GM12878 (cell line): ENCODE data around the gene AKT1. TPM values are rescaled to one million over a fixed set of nuclear protein-coding genes. Genes with fewer than 3 reads are reported as not detected.

Source experiments
- BHLHE40 ChIP-seq, 2 experiments: fragments of 450-650 bp in 1 of 2; IDR thresholded peaks; 2 replicates each; pipeline ENCODE4 v1.6.1; 2011 to 2017; ENCODE audit warnings: low read depth in 2 of 2, borderline replicate concordance in 1 of 2, improper control_type of control experiment in 1 of 2, low read length in 1 of 2, mild to moderate bottlenecking in 1 of 2
- CBFB ChIP-seq: IDR thresholded peaks from 2 replicates; pipeline ENCODE4 v1.6.1; 2016; ENCODE audit warnings: antibody characterized with exemption, low read depth
- CREB1 ChIP-seq: IDR thresholded peaks from 2 replicates; pipeline ENCODE4 v1.6.1; 2012; ENCODE audit warnings: low read depth, mild to moderate bottlenecking, inconsistent platforms
- EGR1 ChIP-seq, 2 experiments: IDR thresholded peaks; 1 replicate in 1 of 2; 2 replicates in 1 of 2; pipeline ENCODE4 v1.6.1; 2011 to 2012; ENCODE audit warnings: low read depth in 2 of 2, low read length in 2 of 2, borderline replicate concordance in 1 of 2, mild to moderate bottlenecking in 1 of 2, moderate library complexity in 1 of 2
- EP300 ChIP-seq, 2 experiments: fragments of 150-350 bp in 1 of 2; IDR thresholded peaks; 2 replicates each; pipeline ENCODE4 v1.6.1; 2011 to 2012; ENCODE audit warnings: low read depth in 2 of 2, low read length in 2 of 2, borderline replicate concordance in 1 of 2, improper control_type of control experiment in 1 of 2, inconsistent platforms in 1 of 2; ENCODE audit not compliant: control insufficient read depth in 1 of 2
- FOXK2 ChIP-seq: fragments of 450-650 bp; IDR thresholded peaks from 2 replicates; pipeline ENCODE4 v1.6.1; 2017; ENCODE audit warnings: mild to moderate bottlenecking, moderate library complexity
- MTA2 ChIP-seq: fragments of 450-650 bp; IDR thresholded peaks from 2 replicates; pipeline ENCODE4 v1.6.1; 2016; ENCODE audit warnings: low read depth, mild to moderate bottlenecking, moderate library complexity
- MTA3 ChIP-seq: IDR thresholded peaks from 2 replicates; pipeline ENCODE4 v1.6.1; 2012; ENCODE audit warnings: low read length, inconsistent platforms, borderline replicate concordance
- NBN ChIP-seq: fragments of 450-650 bp; IDR thresholded peaks from 2 replicates; pipeline ENCODE4 v1.6.1; 2016
- NR2C1 ChIP-seq: fragments of 450-650 bp; IDR thresholded peaks from 2 replicates; pipeline ENCODE4 v1.6.1; 2017; ENCODE audit warnings: antibody characterized with exemption, mild to moderate bottlenecking, moderate library complexity
- NR2F1 ChIP-seq: fragments of 450-650 bp; conservative IDR thresholded peaks from 2 replicates; pipeline ENCODE4 v1.6.1; 2017; ENCODE audit warnings: mild to moderate bottlenecking
- POLR2AphosphoS5 ChIP-seq: IDR thresholded peaks from 2 replicates; pipeline ENCODE4 v1.6.1; 2011; ENCODE audit warnings: mild to moderate bottlenecking, low read length, inconsistent platforms
- RELA ChIP-seq: fragments of 450-650 bp; IDR thresholded peaks from 2 replicates; pipeline ENCODE4 v1.8.0; 2014; ENCODE audit warnings: borderline replicate concordance; ENCODE audit not compliant: partially characterized antibody
- SKIL ChIP-seq: fragments of 450-650 bp; IDR thresholded peaks from 2 replicates; pipeline ENCODE4 v1.6.1; 2017; ENCODE audit warnings: mild to moderate bottlenecking, low read depth, inconsistent platforms; ENCODE audit not compliant: poor library complexity, severe bottlenecking
- SREBF1 ChIP-seq: IDR thresholded peaks from 2 replicates; pipeline ENCODE4 v1.6.1; 2012; ENCODE audit warnings: mild to moderate bottlenecking, low read length
- ZSCAN29 ChIP-seq: fragments of 450-650 bp; IDR thresholded peaks from 2 replicates; pipeline ENCODE4 v1.6.1; 2017; ENCODE audit warnings: mild to moderate bottlenecking, moderate library complexity
- polyA plus RNA-seq, 11 experiments: library from polyadenylated mRNA; depleted of rRNA in 4 of 11; unstranded in 6 of 11; stranded (reverse) in 5 of 11; fragments of >200 nt; fragmentation: Nextera tagmentation in 4 of 11; fragmentation: Illumina TruSeq in 1 of 11; extraction: Ambion mirVana in 4 of 11; extraction: Trizol in 1 of 11; gene quantifications; 1 replicate in 1 of 11; 2 replicates in 10 of 11; pipeline versions ENCODE4 v1.2.1 to v1.2.3, GENCODE V29; 2011 to 2016; ENCODE audit warnings: inconsistent platforms in 2 of 11, missing spikeins in 2 of 11, low read depth in 1 of 11
- total RNA-seq, 4 experiments: library from RNA; depleted of rRNA in 3 of 4; stranded (reverse); fragments of >200 nt in 3 of 4; fragmentation: Illumina TruSeq in 1 of 4; extraction: Trizol in 1 of 4; gene quantifications; 2 replicates each; pipeline versions ENCODE4 v1.2.1 to v1.2.3, GENCODE V29; 2013 to 2021
- TF ChIP-seq, protein P1 (sequence below): fragments of 450-650 bp; IDR thresholded peaks from 2 replicates; pipeline ENCODE4 v1.6.1; 2017; ENCODE audit warnings: antibody characterized with exemption, mild to moderate bottlenecking, moderate library complexity
- TF ChIP-seq, protein P2 (sequence below): fragments of 450-650 bp; IDR thresholded peaks from 2 replicates; pipeline ENCODE4 v1.6.1; 2016; ENCODE audit warnings: mild to moderate bottlenecking, moderate library complexity, borderline replicate concordance
- TF ChIP-seq, protein P3 (sequence below): fragments of 450-650 bp; IDR thresholded peaks from 2 replicates; pipeline ENCODE4 v1.6.1; 2016; ENCODE audit warnings: mild to moderate bottlenecking

Gene AKT1
- total and polyA plus RNA-seq, 10 of the 15 experiments (the other 5 are each of a cell fraction or from before 2014, with no cell fraction given), result 0.63 to 110 (median 58.9) TPM

GRCh38 chr14:104795781-104796686 is 486 bp upstream of the AKT1 start (continued):
- TF ChIP-seq, protein P1, sequence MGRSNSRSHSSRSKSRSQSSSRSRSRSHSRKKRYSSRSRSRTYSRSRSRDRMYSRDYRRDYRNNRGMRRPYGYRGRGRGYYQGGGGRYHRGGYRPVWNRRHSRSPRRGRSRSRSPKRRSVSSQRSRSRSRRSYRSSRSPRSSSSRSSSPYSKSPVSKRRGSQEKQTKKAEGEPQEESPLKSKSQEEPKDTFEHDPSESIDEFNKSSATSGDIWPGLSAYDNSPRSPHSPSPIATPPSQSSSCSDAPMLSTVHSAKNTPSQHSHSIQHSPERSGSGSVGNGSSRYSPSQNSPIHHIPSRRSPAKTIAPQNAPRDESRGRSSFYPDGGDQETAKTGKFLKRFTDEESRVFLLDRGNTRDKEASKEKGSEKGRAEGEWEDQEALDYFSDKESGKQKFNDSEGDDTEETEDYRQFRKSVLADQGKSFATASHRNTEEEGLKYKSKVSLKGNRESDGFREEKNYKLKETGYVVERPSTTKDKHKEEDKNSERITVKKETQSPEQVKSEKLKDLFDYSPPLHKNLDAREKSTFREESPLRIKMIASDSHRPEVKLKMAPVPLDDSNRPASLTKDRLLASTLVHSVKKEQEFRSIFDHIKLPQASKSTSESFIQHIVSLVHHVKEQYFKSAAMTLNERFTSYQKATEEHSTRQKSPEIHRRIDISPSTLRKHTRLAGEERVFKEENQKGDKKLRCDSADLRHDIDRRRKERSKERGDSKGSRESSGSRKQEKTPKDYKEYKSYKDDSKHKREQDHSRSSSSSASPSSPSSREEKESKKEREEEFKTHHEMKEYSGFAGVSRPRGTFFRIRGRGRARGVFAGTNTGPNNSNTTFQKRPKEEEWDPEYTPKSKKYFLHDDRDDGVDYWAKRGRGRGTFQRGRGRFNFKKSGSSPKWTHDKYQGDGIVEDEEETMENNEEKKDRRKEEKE, result no peak
- TF ChIP-seq SKIL, result no peak
- TF ChIP-seq NR2F1, result peak; percentile 41; the same call in 1 of the 2 replicates
- TF ChIP-seq, protein P2, sequence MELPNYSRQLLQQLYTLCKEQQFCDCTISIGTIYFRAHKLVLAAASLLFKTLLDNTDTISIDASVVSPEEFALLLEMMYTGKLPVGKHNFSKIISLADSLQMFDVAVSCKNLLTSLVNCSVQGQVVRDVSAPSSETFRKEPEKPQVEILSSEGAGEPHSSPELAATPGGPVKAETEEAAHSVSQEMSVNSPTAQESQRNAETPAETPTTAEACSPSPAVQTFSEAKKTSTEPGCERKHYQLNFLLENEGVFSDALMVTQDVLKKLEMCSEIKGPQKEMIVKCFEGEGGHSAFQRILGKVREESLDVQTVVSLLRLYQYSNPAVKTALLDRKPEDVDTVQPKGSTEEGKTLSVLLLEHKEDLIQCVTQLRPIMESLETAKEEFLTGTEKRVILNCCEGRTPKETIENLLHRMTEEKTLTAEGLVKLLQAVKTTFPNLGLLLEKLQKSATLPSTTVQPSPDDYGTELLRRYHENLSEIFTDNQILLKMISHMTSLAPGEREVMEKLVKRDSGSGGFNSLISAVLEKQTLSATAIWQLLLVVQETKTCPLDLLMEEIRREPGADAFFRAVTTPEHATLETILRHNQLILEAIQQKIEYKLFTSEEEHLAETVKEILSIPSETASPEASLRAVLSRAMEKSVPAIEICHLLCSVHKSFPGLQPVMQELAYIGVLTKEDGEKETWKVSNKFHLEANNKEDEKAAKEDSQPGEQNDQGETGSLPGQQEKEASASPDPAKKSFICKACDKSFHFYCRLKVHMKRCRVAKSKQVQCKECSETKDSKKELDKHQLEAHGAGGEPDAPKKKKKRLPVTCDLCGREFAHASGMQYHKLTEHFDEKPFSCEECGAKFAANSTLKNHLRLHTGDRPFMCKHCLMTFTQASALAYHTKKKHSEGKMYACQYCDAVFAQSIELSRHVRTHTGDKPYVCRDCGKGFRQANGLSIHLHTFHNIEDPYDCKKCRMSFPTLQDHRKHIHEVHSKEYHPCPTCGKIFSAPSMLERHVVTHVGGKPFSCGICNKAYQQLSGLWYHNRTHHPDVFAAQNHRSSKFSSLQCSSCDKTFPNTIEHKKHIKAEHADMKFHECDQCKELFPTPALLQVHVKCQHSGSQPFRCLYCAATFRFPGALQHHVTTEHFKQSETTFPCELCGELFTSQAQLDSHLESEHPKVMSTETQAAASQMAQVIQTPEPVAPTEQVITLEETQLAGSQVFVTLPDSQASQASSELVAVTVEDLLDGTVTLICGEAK, result no peak
- no peak for TF ChIP-seq RELA
- TF ChIP-seq, protein P3, sequence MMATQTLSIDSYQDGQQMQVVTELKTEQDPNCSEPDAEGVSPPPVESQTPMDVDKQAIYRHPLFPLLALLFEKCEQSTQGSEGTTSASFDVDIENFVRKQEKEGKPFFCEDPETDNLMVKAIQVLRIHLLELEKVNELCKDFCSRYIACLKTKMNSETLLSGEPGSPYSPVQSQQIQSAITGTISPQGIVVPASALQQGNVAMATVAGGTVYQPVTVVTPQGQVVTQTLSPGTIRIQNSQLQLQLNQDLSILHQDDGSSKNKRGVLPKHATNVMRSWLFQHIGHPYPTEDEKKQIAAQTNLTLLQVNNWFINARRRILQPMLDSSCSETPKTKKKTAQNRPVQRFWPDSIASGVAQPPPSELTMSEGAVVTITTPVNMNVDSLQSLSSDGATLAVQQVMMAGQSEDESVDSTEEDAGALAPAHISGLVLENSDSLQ, result no peak
- TF ChIP-seq CBFB, result no peak
- no peak for TF ChIP-seq MTA2
- no peak for TF ChIP-seq SREBF1
- TF ChIP-seq FOXK2, result no peak
- TF ChIP-seq ZSCAN29, result no peak
- TF ChIP-seq NBN, result no peak
- 0 out of 4 replicates have a peak, but pooled peaks of 1 of the 2 experiments have one; percentile 14 for TF ChIP-seq BHLHE40 (IDR thresholded peaks at IDR 0.05; ENCODE audit: borderline replicate concordance in 1 of 2, low read depth in 2 of 2, low read length in 1 of 2)
- TF ChIP-seq MTA3, result no peak
- no peak for TF ChIP-seq CREB1
- peak in 1 of 2 experiments; percentile 84; a peak in 2 of 3 replicates for TF ChIP-seq EGR1 (IDR thresholded peaks at IDR 0.05; ENCODE audit: borderline replicate concordance in 1 of 2, low read depth in 2 of 2, low read length in 2 of 2)
- TF ChIP-seq POLR2AphosphoS5, result 0 out of 2 replicates have a peak, but pooled peaks have one; percentile 36
- no peak for TF ChIP-seq EP300 (IDR thresholded peaks at IDR 0.05; ENCODE audit: borderline replicate concordance in 1 of 2, control insufficient read depth in 1 of 2, low read depth in 2 of 2, low read length in 2 of 2)
- TF ChIP-seq NR2C1, result no peak
